ENCODE measurements around the gene NR3C1.

GRCh38 chr5:143401227-143402016, 2.1 kb downstream of the NR3C1 start:
- no peak for TF ChIP-seq CTCF (IDR thresholded peaks at IDR 0.05)
- no peak for TF ChIP-seq POLR2A (IDR thresholded peaks at IDR 0.05)
- TF ChIP-seq POLR2AphosphoS5 (IDR thresholded peaks at IDR 0.05) = no peak

All from sigmoid colon (tissue), 4 donors.